ENCODE measurements around the gene FAM124A. TPM values are rescaled to one million over a fixed set of nuclear protein-coding genes. Genes with fewer than 3 reads are reported as not detected.

Gene FAM124A
- polyA plus RNA-seq, 3 donors, result 0.03 to 0.20 (median 0.13) TPM

DNA sequence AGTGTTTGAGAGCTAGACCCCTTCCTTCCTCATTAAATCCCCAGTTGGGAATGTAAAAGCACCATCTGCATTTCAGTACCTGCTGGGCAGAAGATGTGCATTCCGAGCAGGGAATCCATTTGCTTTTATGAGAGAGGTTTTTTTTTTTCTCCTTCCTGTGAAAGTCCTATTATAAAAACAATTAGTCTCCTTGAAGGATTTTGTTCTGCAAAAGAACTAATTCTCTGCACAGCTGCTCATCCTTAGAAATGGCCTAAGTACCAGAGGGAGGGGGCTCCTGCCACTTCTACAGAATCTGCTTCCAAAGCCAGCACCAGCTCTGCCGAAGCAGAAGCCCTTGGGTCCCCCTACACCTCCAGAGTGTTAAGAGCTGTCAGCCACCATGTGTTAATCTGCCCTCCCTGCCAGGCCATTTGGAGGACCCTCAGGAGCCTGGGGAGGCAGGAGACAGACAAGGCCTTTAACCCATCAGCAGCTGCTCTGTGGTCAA is 80.9 kb downstream of the FAM124A start:
- Histone ChIP-seq H3K9me3 (replicated peaks in 1 of 2; ENCODE audit: control insufficient read depth in 1 of 2, insufficient read depth in 1 of 2, low read length in 2 of 2) (no peaks in the 10 kb centered on the region), H4K20me1 (ENCODE audit: insufficient read depth, low read length) (no peaks in the 10 kb centered on the region), H3K27me3 (ENCODE audit: control insufficient read depth in 2 of 2, insufficient read depth in 2 of 2, low read length in 2 of 2) (no peaks in the 10 kb centered on the region), H3K4me3 (replicated peaks in 1 of 3; ENCODE audit: low read depth in 2 of 3, low read length in 3 of 3) (no peak overlapping the region), H3K9ac (ENCODE audit: insufficient read depth, low read length, poor library complexity, severe bottlenecking) (no peak overlapping the region), H3K4me2 (replicated peaks; ENCODE audit: extremely low read depth, low read length, poor library complexity, severe bottlenecking) (no peak overlapping the region), H3K36me3 (replicated peaks in 1 of 2; ENCODE audit: control insufficient read depth in 1 of 2, insufficient read depth in 2 of 2, low read length in 2 of 2) (no peaks in the 10 kb centered on the region), H3K79me2 (ENCODE audit: insufficient read depth, low read length) (no peaks in the 10 kb centered on the region), H3K27ac (ENCODE audit: low read depth in 1 of 2, low read length in 2 of 2) (no peak overlapping the region), H3K4me1 (ENCODE audit: control insufficient read depth in 1 of 2, insufficient read depth in 2 of 2, low read length in 2 of 2) (no peaks in the 10 kb centered on the region), H2AFZ (ENCODE audit: insufficient read depth, low read depth, low read length, poor library complexity, severe bottlenecking) (no peak overlapping the region)
- Mint-ChIP-seq H3K4me1 (no peaks in the 10 kb centered on the region), H3K9me3 (peaks cover 0 to 2% (median 0%) of the 10 kb centered on the region in 7 donors), H3K36me3 (no peaks in the 10 kb centered on the region), H3K4me3 (no peak overlapping the region), H3K27ac (no peak overlapping the region), H3K27me3 (ENCODE audit: low read depth in 3 of 3) (no peaks in the 10 kb centered on the region)
- no peak for DNase-seq
- TF ChIP-seq, protein P1, sequence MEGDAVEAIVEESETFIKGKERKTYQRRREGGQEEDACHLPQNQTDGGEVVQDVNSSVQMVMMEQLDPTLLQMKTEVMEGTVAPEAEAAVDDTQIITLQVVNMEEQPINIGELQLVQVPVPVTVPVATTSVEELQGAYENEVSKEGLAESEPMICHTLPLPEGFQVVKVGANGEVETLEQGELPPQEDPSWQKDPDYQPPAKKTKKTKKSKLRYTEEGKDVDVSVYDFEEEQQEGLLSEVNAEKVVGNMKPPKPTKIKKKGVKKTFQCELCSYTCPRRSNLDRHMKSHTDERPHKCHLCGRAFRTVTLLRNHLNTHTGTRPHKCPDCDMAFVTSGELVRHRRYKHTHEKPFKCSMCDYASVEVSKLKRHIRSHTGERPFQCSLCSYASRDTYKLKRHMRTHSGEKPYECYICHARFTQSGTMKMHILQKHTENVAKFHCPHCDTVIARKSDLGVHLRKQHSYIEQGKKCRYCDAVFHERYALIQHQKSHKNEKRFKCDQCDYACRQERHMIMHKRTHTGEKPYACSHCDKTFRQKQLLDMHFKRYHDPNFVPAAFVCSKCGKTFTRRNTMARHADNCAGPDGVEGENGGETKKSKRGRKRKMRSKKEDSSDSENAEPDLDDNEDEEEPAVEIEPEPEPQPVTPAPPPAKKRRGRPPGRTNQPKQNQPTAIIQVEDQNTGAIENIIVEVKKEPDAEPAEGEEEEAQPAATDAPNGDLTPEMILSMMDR (IDR thresholded peaks at IDR 0.05), result no peak
- intact Hi-C loops (cut with micrococcal nuclease), result no loop called here
- 88% methylated on average over 1 of the region's 2 CpGs for WGBS (ENCODE audit: insufficient coverage)

DNA sequence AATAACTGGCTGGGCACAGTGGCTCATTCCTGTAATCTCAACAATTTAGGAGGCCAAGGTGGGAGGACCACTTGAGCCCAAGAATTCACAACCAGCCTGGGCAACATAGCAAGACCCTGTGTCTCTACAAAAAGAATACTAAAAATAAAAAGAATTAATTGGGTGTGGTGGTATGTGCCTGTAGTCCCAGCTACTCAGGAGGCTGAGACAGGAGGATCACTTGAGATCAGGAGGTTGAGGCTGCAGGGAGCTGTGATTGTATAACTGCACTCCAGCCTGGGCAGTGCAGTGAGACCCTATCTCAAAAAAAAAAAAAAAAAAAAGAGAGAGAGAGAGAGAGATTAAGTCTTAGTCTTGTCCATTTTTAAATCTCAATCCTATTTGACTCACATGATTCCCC is 81.7 kb downstream of the FAM124A start:
- no peaks in the 10 kb centered on the region for H3K9me3 ChIP-seq (replicated peaks in 1 of 2; ENCODE audit: control insufficient read depth in 1 of 2, insufficient read depth in 1 of 2, low read length in 2 of 2)
- Mint-ChIP-seq H3K4me1 (peaks cover 3% of the 10 kb centered on the region), H3K9me3 (peaks cover 0 to 2% (median 0%) of the 10 kb centered on the region in 7 donors), H3K36me3 (no peaks in the 10 kb centered on the region), H3K27ac (no peak overlapping the region), H3K27me3 (ENCODE audit: low read depth in 3 of 3) (no peaks in the 10 kb centered on the region), H3K4me3 (no peak overlapping the region)
- no peak overlapping the region for H3K27ac ChIP-seq (ENCODE audit: low read depth in 1 of 2, low read length in 2 of 2)
- intact Hi-C loops (cut with micrococcal nuclease), result no loop called here
- H3K79me2 ChIP-seq (ENCODE audit: insufficient read depth, low read length), result no peaks in the 10 kb centered on the region
- H3K36me3 ChIP-seq (replicated peaks in 1 of 2; ENCODE audit: control insufficient read depth in 1 of 2, insufficient read depth in 2 of 2, low read length in 2 of 2), result no peaks in the 10 kb centered on the region
- H3K9ac ChIP-seq (ENCODE audit: insufficient read depth, low read length, poor library complexity, severe bottlenecking), result no peak overlapping the region
- H3K27me3 ChIP-seq (ENCODE audit: control insufficient read depth in 2 of 2, insufficient read depth in 2 of 2, low read length in 2 of 2), result no peaks in the 10 kb centered on the region
- H3K4me2 ChIP-seq (replicated peaks; ENCODE audit: extremely low read depth, low read length, poor library complexity, severe bottlenecking), result no peak overlapping the region
- DNase-seq, result no peak
- H3K4me1 ChIP-seq (ENCODE audit: control insufficient read depth in 1 of 2, insufficient read depth in 2 of 2, low read length in 2 of 2), result no peaks in the 10 kb centered on the region
- no peak overlapping the region for H3K4me3 ChIP-seq (replicated peaks in 1 of 3; ENCODE audit: low read depth in 2 of 3, low read length in 3 of 3)
- H4K20me1 ChIP-seq (ENCODE audit: insufficient read depth, low read length), result no peaks in the 10 kb centered on the region
- TF ChIP-seq, protein P1 (IDR thresholded peaks at IDR 0.05), result no peak
- H2AFZ ChIP-seq (ENCODE audit: insufficient read depth, low read depth, low read length, poor library complexity, severe bottlenecking), result no peak overlapping the region

Measured in CD14-positive monocyte (primary cell).